Measurements from ENCODE around the gene UBALD1. TPM values are rescaled to one million over a fixed set of nuclear protein-coding genes. Genes with fewer than 3 reads are reported as not detected.
"Not testable (repeated sequence)": the region's sequence is repeated elsewhere in the genome, so short reads cannot be mapped to it uniquely, and the experiment has no call there.

The UBALD1 gene
- total RNA-seq, 1 donor from 2014 or later, result 54.6 TPM

GRCh38 chr16:4583906-4584305 is 30.8 kb downstream of the UBALD1 start:
- H3K4me1 Mint-ChIP-seq (ENCODE audit: low read depth, unreplicated experiment), result peaks cover 10% of the 10 kb centered on the region
- no peak for TF ChIP-seq CTCF (IDR thresholded peaks at IDR 0.05; ENCODE audit: partially characterized antibody, unreplicated experiment)

GRCh38 chr16:4580250-4580649 is 34.4 kb downstream of the UBALD1 start:
- H3K4me1 Mint-ChIP-seq (ENCODE audit: low read depth, unreplicated experiment), result no peaks in the 10 kb centered on the region

More at GRCh38 chr16:4583906-4584305, 30.8 kb downstream of the UBALD1 start:
- H3K27me3 Mint-ChIP-seq (ENCODE audit: unreplicated experiment), result peaks cover 4% of the 10 kb centered on the region
- H3K27ac Mint-ChIP-seq (ENCODE audit: unreplicated experiment), result no peak overlapping the region
- H3K36me3 Mint-ChIP-seq (ENCODE audit: unreplicated experiment), result no peaks in the 10 kb centered on the region
- DNase-seq, result no peak
- no peak overlapping the region for H3K4me3 Mint-ChIP-seq (ENCODE audit: unreplicated experiment)
- H3K9me3 Mint-ChIP-seq (ENCODE audit: unreplicated experiment), result no peaks in the 10 kb centered on the region

GRCh38 chr16:4578961-4579530 is 35.6 kb downstream of the UBALD1 start:
- H3K4me3 Mint-ChIP-seq (ENCODE audit: unreplicated experiment), result no peak overlapping the region
- no peaks in the 10 kb centered on the region for H3K27me3 Mint-ChIP-seq (ENCODE audit: unreplicated experiment)
- H3K36me3 Mint-ChIP-seq (ENCODE audit: unreplicated experiment), result no peaks in the 10 kb centered on the region
- DNase-seq, result no peak
- no peak overlapping the region for H3K27ac Mint-ChIP-seq (ENCODE audit: unreplicated experiment)
- H3K4me1 Mint-ChIP-seq (ENCODE audit: low read depth, unreplicated experiment), result no peaks in the 10 kb centered on the region
- TF ChIP-seq CTCF (IDR thresholded peaks at IDR 0.05; ENCODE audit: partially characterized antibody, unreplicated experiment), result no peak
- H3K9me3 Mint-ChIP-seq (ENCODE audit: unreplicated experiment), result no peaks in the 10 kb centered on the region

More at GRCh38 chr16:4580250-4580649, 34.4 kb downstream of the UBALD1 start:
- H3K27me3 Mint-ChIP-seq (ENCODE audit: unreplicated experiment), result no peaks in the 10 kb centered on the region
- H3K4me3 Mint-ChIP-seq (ENCODE audit: unreplicated experiment), result no peak overlapping the region
- DNase-seq, result no peak
- TF ChIP-seq CTCF (IDR thresholded peaks at IDR 0.05; ENCODE audit: partially characterized antibody, unreplicated experiment), result no peak
- no peaks in the 10 kb centered on the region for H3K36me3 Mint-ChIP-seq (ENCODE audit: unreplicated experiment)
- no peak overlapping the region for H3K27ac Mint-ChIP-seq (ENCODE audit: unreplicated experiment)
- no peaks in the 10 kb centered on the region for H3K9me3 Mint-ChIP-seq (ENCODE audit: unreplicated experiment)

- Mint-ChIP-seq H3K4me3 (ENCODE audit: unreplicated experiment) (no peak overlapping the region), H3K27ac (ENCODE audit: unreplicated experiment) (no peak overlapping the region), H3K4me1 (ENCODE audit: low read depth, unreplicated experiment) (no peaks in the 10 kb centered on the region), H3K27me3 (ENCODE audit: unreplicated experiment) (no peaks in the 10 kb centered on the region), H3K9me3 (ENCODE audit: unreplicated experiment) (no peaks in the 10 kb centered on the region), H3K36me3 (ENCODE audit: unreplicated experiment) (no peaks in the 10 kb centered on the region)
- no peak for DNase-seq
- TF ChIP-seq CTCF (IDR thresholded peaks at IDR 0.05; ENCODE audit: partially characterized antibody, unreplicated experiment), result no peak
Measured at GRCh38 chr16:4576008-4576407, 38.7 kb downstream of the UBALD1 start.

- H3K27me3 Mint-ChIP-seq (ENCODE audit: unreplicated experiment), result no peaks in the 10 kb centered on the region
- H3K27ac Mint-ChIP-seq (ENCODE audit: unreplicated experiment), result no peak overlapping the region
- no peak overlapping the region for H3K4me3 Mint-ChIP-seq (ENCODE audit: unreplicated experiment)
- DNase-seq, result no peak
- no peaks in the 10 kb centered on the region for H3K4me1 Mint-ChIP-seq (ENCODE audit: low read depth, unreplicated experiment)
- no peaks in the 10 kb centered on the region for H3K36me3 Mint-ChIP-seq (ENCODE audit: unreplicated experiment)
- no peaks in the 10 kb centered on the region for H3K9me3 Mint-ChIP-seq (ENCODE audit: unreplicated experiment)
- no peak for TF ChIP-seq CTCF (IDR thresholded peaks at IDR 0.05; ENCODE audit: partially characterized antibody, unreplicated experiment)
Measured at GRCh38 chr16:4574919-4575705, 39.6 kb downstream of the UBALD1 start.

GRCh38 chr16:4573926-4574325 is 40.8 kb downstream of the UBALD1 start:
- not testable (repeated sequence) for H3K36me3 Mint-ChIP-seq (ENCODE audit: unreplicated experiment); H3K9me3 Mint-ChIP-seq (ENCODE audit: unreplicated experiment); H3K27me3 Mint-ChIP-seq (ENCODE audit: unreplicated experiment); H3K4me3 Mint-ChIP-seq (ENCODE audit: unreplicated experiment); H3K4me1 Mint-ChIP-seq (ENCODE audit: low read depth, unreplicated experiment); H3K27ac Mint-ChIP-seq (ENCODE audit: unreplicated experiment); DNase-seq

All from glutamatergic neuron (in vitro differentiated cells).